ENCODE results near the gene MAST3.

Gene MAST3

GRCh38 chr19:18170714-18171255 is 73.2 kb downstream of the MAST3 start:
- Histone ChIP-seq H3K18ac (ENCODE audit: low read depth in 1 of 2, low read length in 2 of 2) (no peak overlapping the region), H2BK120ac (ENCODE audit: low read depth, low read length) (no peak overlapping the region), H3K79me1 (replicated peaks; ENCODE audit: low read length, poor library complexity, severe bottlenecking) (peaks cover 5% of the 10 kb centered on the region), H2BK15ac (ENCODE audit: low read depth, poor library complexity, severe bottlenecking) (peak overlapping the region; percentile 12), H4K91ac (ENCODE audit: low read length) (no peak overlapping the region), H3K23ac (ENCODE audit: low read length in 2 of 2) (no peak overlapping the region), H2AK5ac (ENCODE audit: low read length, severe bottlenecking) (no peak overlapping the region), H2BK5ac (ENCODE audit: low read depth, low read length, poor library complexity, severe bottlenecking) (no peak overlapping the region), H3K9ac (ENCODE audit: low read length) (no peak overlapping the region), H3K9me3 (ENCODE audit: control insufficient read depth, low read length) (no peaks in the 10 kb centered on the region), H3K4me3 (ENCODE audit: insufficient read depth in 1 of 2, low read depth in 1 of 2, low read length in 2 of 2) (no peak overlapping the region), H3K4ac (ENCODE audit: low read depth in 1 of 2, low read length in 2 of 2) (no peak overlapping the region), H2AFZ (ENCODE audit: low read depth, low read length) (no peak overlapping the region), H3K4me2 (ENCODE audit: low read length, poor library complexity, severe bottlenecking) (no peak overlapping the region), H4K8ac (ENCODE audit: low read length) (no peak overlapping the region), H3K14ac (ENCODE audit: low read length in 2 of 2) (no peak overlapping the region), H3K36me3 (ENCODE audit: control insufficient read depth in 1 of 2, insufficient read depth in 2 of 2, low read depth in 1 of 2, low read length in 2 of 2) (peaks cover 34 to 62% of the 10 kb centered on the region in 2 experiments), H3K4me1 (ENCODE audit: control insufficient read depth, insufficient read depth, low read depth, low read length) (peaks cover 16% of the 10 kb centered on the region), H2BK12ac (ENCODE audit: low read length in 2 of 2) (no peak overlapping the region), H3K27me3 (ENCODE audit: control insufficient read depth in 1 of 2, insufficient read depth in 1 of 2, low read length in 2 of 2) (peaks cover 0 to 7% of the 10 kb centered on the region in 2 experiments), H3K27ac (ENCODE audit: low read length, poor library complexity, severe bottlenecking) (no peak overlapping the region)
- no peak for DNase-seq
- 85% methylated on average over 16 of the region's 16 CpGs for WGBS

GRCh38 chr19:18171605-18172327 is 74.2 kb downstream of the MAST3 start:
- WGBS, result 92% methylated on average over 8 of the region's 8 CpGs

GRCh38 chr19:18172331-18173053 is 74.9 kb downstream of the MAST3 start:
- 92% methylated on average over 7 of the region's 7 CpGs for WGBS
- Histone ChIP-seq H3K4me3 (ENCODE audit: insufficient read depth in 1 of 2, low read depth in 1 of 2, low read length in 2 of 2) (no peak overlapping the region), H3K9me3 (ENCODE audit: control insufficient read depth, low read length) (no peaks in the 10 kb centered on the region), H3K23ac (ENCODE audit: low read length in 2 of 2) (no peak overlapping the region), H3K9ac (ENCODE audit: low read length) (peak overlapping the region; percentile 87), H2AFZ (ENCODE audit: low read depth, low read length) (no peak overlapping the region), H3K18ac (ENCODE audit: low read depth in 1 of 2, low read length in 2 of 2) (peak overlapping the region in 1 of 2 experiments; percentile 94), H3K27me3 (ENCODE audit: control insufficient read depth in 1 of 2, insufficient read depth in 1 of 2, low read length in 2 of 2) (peaks cover 0 to 7% of the 10 kb centered on the region in 2 experiments), H3K27ac (ENCODE audit: low read length, poor library complexity, severe bottlenecking) (no peak overlapping the region), H3K4me1 (ENCODE audit: control insufficient read depth, insufficient read depth, low read depth, low read length) (peaks cover 16% of the 10 kb centered on the region), H2BK15ac (ENCODE audit: low read depth, poor library complexity, severe bottlenecking) (peak overlapping the region; percentile 44), H4K8ac (ENCODE audit: low read length) (no peak overlapping the region), H4K91ac (ENCODE audit: low read length) (no peak overlapping the region), H2AK5ac (ENCODE audit: low read length, severe bottlenecking) (no peak overlapping the region), H3K14ac (ENCODE audit: low read length in 2 of 2) (no peak overlapping the region), H3K79me1 (replicated peaks; ENCODE audit: low read length, poor library complexity, severe bottlenecking) (peaks cover 3% of the 10 kb centered on the region), H2BK12ac (ENCODE audit: low read length in 2 of 2) (no peak overlapping the region), H3K4ac (ENCODE audit: low read depth in 1 of 2, low read length in 2 of 2) (no peak overlapping the region), H2BK5ac (ENCODE audit: low read depth, low read length, poor library complexity, severe bottlenecking) (no peak overlapping the region), H3K4me2 (ENCODE audit: low read length, poor library complexity, severe bottlenecking) (no peak overlapping the region), H3K36me3 (ENCODE audit: control insufficient read depth in 1 of 2, insufficient read depth in 2 of 2, low read depth in 1 of 2, low read length in 2 of 2) (peaks cover 32 to 47% of the 10 kb centered on the region in 2 experiments), H2BK120ac (ENCODE audit: low read depth, low read length) (no peak overlapping the region)
- DNase-seq, result no peak

More at GRCh38 chr19:18171605-18172327, 74.2 kb downstream of the MAST3 start:
- H3K4ac ChIP-seq (ENCODE audit: low read depth in 1 of 2, low read length in 2 of 2), result no peak overlapping the region
- no peak overlapping the region for H4K8ac ChIP-seq (ENCODE audit: low read length)
- H3K4me1 ChIP-seq (ENCODE audit: control insufficient read depth, insufficient read depth, low read depth, low read length), result peaks cover 16% of the 10 kb centered on the region
- H2AK5ac ChIP-seq (ENCODE audit: low read length, severe bottlenecking), result no peak overlapping the region
- H2AFZ ChIP-seq (ENCODE audit: low read depth, low read length), result no peak overlapping the region
- H3K9me3 ChIP-seq (ENCODE audit: control insufficient read depth, low read length), result no peaks in the 10 kb centered on the region
- H3K36me3 ChIP-seq (ENCODE audit: control insufficient read depth in 1 of 2, insufficient read depth in 2 of 2, low read depth in 1 of 2, low read length in 2 of 2), result peaks cover 33 to 54% of the 10 kb centered on the region in 2 experiments
- H3K79me1 ChIP-seq (replicated peaks; ENCODE audit: low read length, poor library complexity, severe bottlenecking), result peaks cover 5% of the 10 kb centered on the region
- H2BK5ac ChIP-seq (ENCODE audit: low read depth, low read length, poor library complexity, severe bottlenecking), result no peak overlapping the region
- no peak overlapping the region for H3K4me3 ChIP-seq (ENCODE audit: insufficient read depth in 1 of 2, low read depth in 1 of 2, low read length in 2 of 2)
- H3K27ac ChIP-seq (ENCODE audit: low read length, poor library complexity, severe bottlenecking), result no peak overlapping the region
- peaks cover 0 to 7% of the 10 kb centered on the region in 2 experiments for H3K27me3 ChIP-seq (ENCODE audit: control insufficient read depth in 1 of 2, insufficient read depth in 1 of 2, low read length in 2 of 2)
- DNase-seq, result no peak
- no peak overlapping the region for H4K91ac ChIP-seq (ENCODE audit: low read length)
- H3K4me2 ChIP-seq (ENCODE audit: low read length, poor library complexity, severe bottlenecking), result no peak overlapping the region
- no peak overlapping the region for H3K9ac ChIP-seq (ENCODE audit: low read length)
- H3K23ac ChIP-seq (ENCODE audit: low read length in 2 of 2), result no peak overlapping the region
- H2BK120ac ChIP-seq (ENCODE audit: low read depth, low read length), result no peak overlapping the region
- H3K18ac ChIP-seq (ENCODE audit: low read depth in 1 of 2, low read length in 2 of 2), result no peak overlapping the region
- no peak overlapping the region for H3K14ac ChIP-seq (ENCODE audit: low read length in 2 of 2)
- peak overlapping the region in 1 of 2 experiments; percentile 15 for H2BK12ac ChIP-seq (ENCODE audit: low read length in 2 of 2)
- H2BK15ac ChIP-seq (ENCODE audit: low read depth, poor library complexity, severe bottlenecking), result no peak overlapping the region

Measured in mesenchymal stem cell (in vitro differentiated cells and primary cell).